KMS-11 (cell line): ENCODE measurements around the gene CACNA2D1.

Experiments
- H2AFZ ChIP-seq: fragments of 200-600 bp; sonication (generic); 2 replicates; pipeline ENCODE4 v1.6.1; 2016; ENCODE audit warnings: antibody characterized with exemption, mixed run types, low read depth
- H3K27ac ChIP-seq: fragments of 200-600 bp; sonication (generic); 2 replicates; pipeline ENCODE4 v1.6.1; 2016; ENCODE audit warnings: mild to moderate bottlenecking, mixed run types
- H3K27me3 ChIP-seq: fragments of 200-600 bp; sonication (generic); 2 replicates; pipeline ENCODE4 v1.6.1; 2017; ENCODE audit warnings: mild to moderate bottlenecking, low read depth, mixed run types, moderate library complexity; ENCODE audit not compliant: insufficient read depth
- H3K36me3 ChIP-seq: fragments of 200-600 bp; sonication (generic); 2 replicates; pipeline ENCODE4 v1.6.1; 2017; ENCODE audit warnings: mild to moderate bottlenecking, mixed run types; ENCODE audit not compliant: insufficient read depth
- H3K4me1 ChIP-seq: fragments of 200-600 bp; sonication (generic); 2 replicates; pipeline ENCODE4 v1.6.1; 2016; ENCODE audit warnings: mild to moderate bottlenecking, low read depth, mixed run types; ENCODE audit not compliant: poor library complexity, severe bottlenecking
- H3K4me2 ChIP-seq: fragments of 200-600 bp; sonication (generic); 2 replicates; pipeline ENCODE4 v1.7.0; 2016; ENCODE audit warnings: mild to moderate bottlenecking, mixed run types
- H3K4me3 ChIP-seq: fragments of 200-600 bp; sonication (generic); IDR thresholded peaks from 2 replicates; pipeline ENCODE4 v1.6.1; 2017; ENCODE audit warnings: low read depth, low read length, mixed read lengths; ENCODE audit not compliant: insufficient read depth
- H3K79me2 ChIP-seq: fragments of 200-600 bp; sonication (generic); 2 replicates; pipeline ENCODE4 v1.6.1; 2016; ENCODE audit warnings: low read depth, mixed run types; ENCODE audit not compliant: insufficient read depth
- H3K9ac ChIP-seq: fragments of 200-600 bp; sonication (generic); 2 replicates; pipeline ENCODE4 v1.6.1; 2016; ENCODE audit warnings: mild to moderate bottlenecking, mixed run types
- H4K20me1 ChIP-seq: fragments of 200-600 bp; sonication (generic); 2 replicates; pipeline ENCODE4 v1.6.1; 2016; ENCODE audit warnings: mild to moderate bottlenecking, mixed run types; ENCODE audit not compliant: insufficient read depth
- CTCF ChIP-seq: fragments of 200-600 bp; sonication (generic); conservative IDR thresholded peaks from 2 replicates; pipeline ENCODE4 v1.6.1; 2017; ENCODE audit warnings: low read depth, mild to moderate bottlenecking, antibody characterized with exemption, low read length, moderate library complexity, mixed read lengths

CACNA2D1 gene

GRCh38 chr7:82471351-82472020 is 27.9 kb upstream of the CACNA2D1 start:
- H3K27me3 ChIP-seq: no peaks in the 10 kb centered on the region
- H3K79me2 ChIP-seq: no peaks in the 10 kb centered on the region
- no peak overlapping the region for H3K4me3 ChIP-seq
- no peaks in the 10 kb centered on the region for H3K36me3 ChIP-seq
- no peak overlapping the region for H3K9ac ChIP-seq
- no peaks in the 10 kb centered on the region for H4K20me1 ChIP-seq
- H3K4me1 ChIP-seq: no peaks in the 10 kb centered on the region
- TF ChIP-seq CTCF: no peak
- H3K4me2 ChIP-seq: no peak overlapping the region
- H3K27ac ChIP-seq: no peak overlapping the region
- no peak overlapping the region for H2AFZ ChIP-seq

GRCh38 chr7:82469207-82469606 is 25.6 kb upstream of the CACNA2D1 start:
- H3K4me2 ChIP-seq: no peak overlapping the region

GRCh38 chr7:82468435-82468834 is 24.9 kb upstream of the CACNA2D1 start:
- Histone ChIP-seq H4K20me1 (no peaks in the 10 kb centered on the region), H3K4me2 (no peak overlapping the region), H3K27me3 (no peaks in the 10 kb centered on the region), H3K79me2 (no peaks in the 10 kb centered on the region), H3K9ac (no peak overlapping the region), H3K36me3 (no peaks in the 10 kb centered on the region), H3K27ac (no peak overlapping the region), H3K4me3 (no peak overlapping the region), H3K4me1 (no peaks in the 10 kb centered on the region), H2AFZ (no peak overlapping the region)
- TF ChIP-seq CTCF: no peak

More at GRCh38 chr7:82469207-82469606, 25.6 kb upstream of the CACNA2D1 start:
- H3K27me3 ChIP-seq: no peaks in the 10 kb centered on the region
- H3K27ac ChIP-seq: no peak overlapping the region
- no peaks in the 10 kb centered on the region for H3K36me3 ChIP-seq
- no peaks in the 10 kb centered on the region for H3K79me2 ChIP-seq
- H2AFZ ChIP-seq: no peak overlapping the region
- no peaks in the 10 kb centered on the region for H4K20me1 ChIP-seq
- no peaks in the 10 kb centered on the region for H3K4me1 ChIP-seq
- no peak overlapping the region for H3K9ac ChIP-seq
- TF ChIP-seq CTCF: no peak
- H3K4me3 ChIP-seq: no peak overlapping the region

- H3K4me1 ChIP-seq: no peaks in the 10 kb centered on the region
- no peaks in the 10 kb centered on the region for H4K20me1 ChIP-seq
- TF ChIP-seq CTCF: no peak
Observed at GRCh38 chr7:82467020-82467419, 23.4 kb upstream of the CACNA2D1 start.

More at GRCh38 chr7:82467020-82467419, 23.4 kb upstream of the CACNA2D1 start:
- H3K9ac ChIP-seq: no peak overlapping the region
- H3K27ac ChIP-seq: no peak overlapping the region
- H3K27me3 ChIP-seq: no peaks in the 10 kb centered on the region
- H2AFZ ChIP-seq: no peak overlapping the region
- no peak overlapping the region for H3K4me2 ChIP-seq
- H3K4me3 ChIP-seq: no peak overlapping the region
- H3K79me2 ChIP-seq: no peaks in the 10 kb centered on the region
- no peaks in the 10 kb centered on the region for H3K36me3 ChIP-seq
